Gastrocnemius medialis (tissue), 4 donors: ENCODE data around the gene SLC2A4RG. TPM values are rescaled to one million over a fixed set of nuclear protein-coding genes. Genes with fewer than 3 reads are reported as not detected.

Experiments used
- ATAC-seq, 2 donors: fragments of 150-250 bp; one replicate each; pipeline ENCODE4 v1.9.1; 2016
- DNase-seq, 2 donors: peaks; one replicate each; pipeline ENCODE4 v3.0.0-alpha.2; 2019
- H3K27ac ChIP-seq, 4 donors: fragments of 200-600 bp; sonication (generic); 1 replicate in 1 of 4; 2 replicates in 3 of 4; pipeline ENCODE4 v1.5.1; 2016 to 2018; ENCODE audit warnings: mild to moderate bottlenecking in 2 of 4, moderate library complexity in 1 of 4
- H3K27me3 ChIP-seq, 3 donors: fragments of 200-600 bp; sonication (generic) in 2 of 3; 1 replicate in 1 of 3; 2 replicates in 2 of 3; pipeline versions ENCODE4 v1.5.1 to v1.6.0; 2016 to 2019; ENCODE audit warnings: mild to moderate bottlenecking in 1 of 3, moderate library complexity in 1 of 3
- H3K36me3 ChIP-seq, 2 donors: fragments of 200-600 bp; sonication (generic) in 1 of 2; one replicate each; pipeline ENCODE4 v1.5.1; 2017 to 2018
- H3K4me1 ChIP-seq, 2 donors: fragments of 200-600 bp; sonication (generic) in 1 of 2; one replicate each; pipeline ENCODE4 v1.5.1; 2016 to 2017; ENCODE audit warnings: mild to moderate bottlenecking in 2 of 2
- H3K4me3 ChIP-seq, 4 donors: fragments of 200-600 bp; sonication (generic) in 3 of 4; 1 replicate in 1 of 4; 2 replicates in 3 of 4; pipeline ENCODE4 v1.5.1; 2016 to 2019; ENCODE audit warnings: mild to moderate bottlenecking in 2 of 4
- H3K9me3 ChIP-seq, 3 donors: fragments of 200-600 bp; sonication (generic) in 2 of 3; 1 replicate in 1 of 3; 2 replicates in 2 of 3; pipeline ENCODE4 v1.5.1; 2016 to 2019
- POLR2A ChIP-seq, 2 donors: fragments of 450-650 bp; IDR thresholded peaks; one replicate each; pipeline ENCODE4 v1.6.1; 2017; ENCODE audit warnings: antibody characterized with exemption in 2 of 2, mild to moderate bottlenecking in 2 of 2, moderate library complexity in 2 of 2
- in situ Hi-C, 4 donors: fragments of 200-750 bp; cut with MboI; loops; one replicate each; pipeline versions ENCODE4 v1.15.0 to v1.8.0; 2017; ENCODE audit warnings: low sequenced_read_pairs in 4 of 4
- intact Hi-C: fragments of 100-400 bp; cut with DNase I; formaldehyde crosslinking; loops from one replicate; pipeline ENCODE4 v1.15.1; 2023; ENCODE audit warnings: low total_unique reads
- total RNA-seq, 4 donors: library from RNA; depleted of rRNA; stranded (reverse); fragments of >200 nt; gene quantifications; one replicate each; pipeline versions ENCODE4 v1.1.0 to v1.2.3, GENCODE V29; 2016
- TF ChIP-seq, protein P1 (sequence below), 5 experiments: fragments of 450-650 bp in 3 of 5; fragments of 200-600 bp in 2 of 5; sonication (generic) in 2 of 5; IDR thresholded peaks in 4 of 5; conservative IDR thresholded peaks in 1 of 5; 1 replicate in 4 of 5; 2 replicates in 1 of 5; pipeline ENCODE4 v1.5.1; 2016 to 2019; ENCODE audit warnings: antibody characterized with exemption in 5 of 5, mild to moderate bottlenecking in 3 of 5, moderate library complexity in 3 of 5

The SLC2A4RG gene
- total RNA-seq, 4 donors from 2014 or later = 26.0 to 58.7 (median 39.1) TPM

DNA sequence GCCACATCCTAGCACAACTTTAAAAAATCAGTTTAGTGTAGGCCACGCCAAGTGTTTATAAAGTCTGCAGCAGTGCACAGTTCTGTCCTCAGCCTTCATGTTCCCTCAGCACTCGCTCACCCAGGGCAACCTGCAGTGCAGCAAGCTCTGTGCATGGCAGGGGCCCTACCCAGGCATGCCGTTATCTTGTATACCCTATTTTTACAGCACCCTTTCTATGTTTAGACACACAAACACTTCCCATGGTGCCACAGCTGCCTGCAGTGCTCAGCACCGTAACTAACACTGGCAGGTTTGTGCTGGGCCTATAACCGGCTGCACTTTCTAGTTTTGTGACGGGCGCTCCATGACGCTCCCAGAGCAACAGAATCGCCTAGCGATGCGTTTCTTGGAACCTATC, 47.7 kb downstream of the SLC2A4RG start:
- ATAC-seq (no peak), DNase-seq (no peak)
- TF ChIP-seq, protein P1, sequence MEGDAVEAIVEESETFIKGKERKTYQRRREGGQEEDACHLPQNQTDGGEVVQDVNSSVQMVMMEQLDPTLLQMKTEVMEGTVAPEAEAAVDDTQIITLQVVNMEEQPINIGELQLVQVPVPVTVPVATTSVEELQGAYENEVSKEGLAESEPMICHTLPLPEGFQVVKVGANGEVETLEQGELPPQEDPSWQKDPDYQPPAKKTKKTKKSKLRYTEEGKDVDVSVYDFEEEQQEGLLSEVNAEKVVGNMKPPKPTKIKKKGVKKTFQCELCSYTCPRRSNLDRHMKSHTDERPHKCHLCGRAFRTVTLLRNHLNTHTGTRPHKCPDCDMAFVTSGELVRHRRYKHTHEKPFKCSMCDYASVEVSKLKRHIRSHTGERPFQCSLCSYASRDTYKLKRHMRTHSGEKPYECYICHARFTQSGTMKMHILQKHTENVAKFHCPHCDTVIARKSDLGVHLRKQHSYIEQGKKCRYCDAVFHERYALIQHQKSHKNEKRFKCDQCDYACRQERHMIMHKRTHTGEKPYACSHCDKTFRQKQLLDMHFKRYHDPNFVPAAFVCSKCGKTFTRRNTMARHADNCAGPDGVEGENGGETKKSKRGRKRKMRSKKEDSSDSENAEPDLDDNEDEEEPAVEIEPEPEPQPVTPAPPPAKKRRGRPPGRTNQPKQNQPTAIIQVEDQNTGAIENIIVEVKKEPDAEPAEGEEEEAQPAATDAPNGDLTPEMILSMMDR (IDR thresholded peaks at IDR 0.05 in 4 of 5, conservative IDR thresholded peaks at IDR 0.05 in 1 of 5) = no peak
- TF ChIP-seq POLR2A (IDR thresholded peaks at IDR 0.05) = no peak
- no peak overlapping the region for H3K4me3 ChIP-seq
- no peaks in the 10 kb centered on the region for H3K9me3 ChIP-seq
- in situ Hi-C loops = loop anchor here in 2 of 4 donors (10.0 kb wide), 2 partner anchors 77 to 187 kb away; partner anchors contain the start of genes ABHD16B (in 1 of the 2), SAMD10 (in 1 of the 2) and TPD52L2 (in 1 of the 2)
- peak overlapping the region in 1 of 4 donors; percentile 36 for H3K27ac ChIP-seq
- no peaks in the 10 kb centered on the region for H3K27me3 ChIP-seq
- intact Hi-C loops = loop anchor here (2.0 kb wide), 1 partner anchor 77 kb away; the partner anchor contains the start of gene TPD52L2
- peaks cover 0 to 7% of the 10 kb centered on the region in 2 donors for H3K4me1 ChIP-seq
- peaks cover 0 to 13% of the 10 kb centered on the region in 2 donors for H3K36me3 ChIP-seq

DNA sequence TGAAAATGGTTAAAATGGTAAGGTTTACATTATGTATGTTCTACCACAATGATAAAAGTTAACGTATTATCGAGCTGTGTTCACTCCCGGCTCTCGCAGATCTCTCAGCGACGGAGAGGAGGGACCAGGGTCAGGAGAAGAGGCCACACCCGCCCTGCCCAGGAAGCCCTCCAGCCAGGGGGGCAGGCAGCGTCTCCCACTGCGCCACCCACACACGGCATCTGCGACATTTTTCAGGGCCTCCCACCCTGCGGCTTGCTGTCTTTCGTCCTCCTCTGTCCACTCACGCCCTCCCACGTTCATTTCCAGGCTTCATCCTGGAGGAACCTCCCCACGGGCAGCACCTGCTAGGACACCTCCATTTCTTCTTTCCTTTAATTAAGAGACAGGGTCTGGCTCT, 48.2 kb downstream of the SLC2A4RG start:
- Histone ChIP-seq H3K27me3 (no peaks in the 10 kb centered on the region), H3K4me3 (no peak overlapping the region), H3K27ac (peak overlapping the region in 3 of 4 donors; percentile 6 to 36 (median 10)), H3K4me1 (peaks cover 0 to 7% of the 10 kb centered on the region in 2 donors), H3K36me3 (peaks cover 0 to 13% of the 10 kb centered on the region in 2 donors), H3K9me3 (no peaks in the 10 kb centered on the region)
- intact Hi-C loops (loop anchor here (2.0 kb wide), 1 partner anchor 77 kb away; the partner anchor contains the start of gene TPD52L2), in situ Hi-C loops (loop anchor here in 2 of 4 donors (10.0 kb wide), 2 partner anchors 77 to 187 kb away; partner anchors contain the start of genes ABHD16B (in 1 of the 2), SAMD10 (in 1 of the 2) and TPD52L2 (in 1 of the 2))
- TF ChIP-seq, protein P1 (IDR thresholded peaks at IDR 0.05 in 4 of 5, conservative IDR thresholded peaks at IDR 0.05 in 1 of 5) = no peak
- no peak for TF ChIP-seq POLR2A (IDR thresholded peaks at IDR 0.05)
- DNase-seq (no peak), ATAC-seq (no peak)

GRCh38 chr20:63789836-63790571, 50.4 kb downstream of the SLC2A4RG start:
- DNase-seq (no peak), ATAC-seq (no peak)
- no peaks in the 10 kb centered on the region for H3K27me3 ChIP-seq
- no peaks in the 10 kb centered on the region for H3K9me3 ChIP-seq
- no peak overlapping the region for H3K4me3 ChIP-seq
- in situ Hi-C loops = loop anchor here in 2 of 4 donors (10.0 kb wide), 2 partner anchors 75 to 185 kb away; partner anchors contain the start of genes ABHD16B (in 1 of the 2), SAMD10 (in 1 of the 2) and TPD52L2 (in 1 of the 2)
- no peak for TF ChIP-seq POLR2A (IDR thresholded peaks at IDR 0.05)
- TF ChIP-seq, protein P1 (IDR thresholded peaks at IDR 0.05 in 4 of 5, conservative IDR thresholded peaks at IDR 0.05 in 1 of 5) = no peak
- peak overlapping the region in 3 of 4 donors; percentile 21 to 34 (median 33) for H3K27ac ChIP-seq
- peaks cover 0 to 7% of the 10 kb centered on the region in 2 donors for H3K4me1 ChIP-seq
- intact Hi-C loops = no loop called here
- H3K36me3 ChIP-seq = peaks cover 0 to 13% of the 10 kb centered on the region in 2 donors

GRCh38 chr20:63790572-63791168, 51.1 kb downstream of the SLC2A4RG start:
- H3K4me1 ChIP-seq = peaks cover 0 to 7% of the 10 kb centered on the region in 2 donors
- no peak for ATAC-seq
- no peaks in the 10 kb centered on the region for H3K27me3 ChIP-seq
- H3K36me3 ChIP-seq = peaks cover 0 to 13% of the 10 kb centered on the region in 2 donors
- in situ Hi-C loops = no loop called here
- TF ChIP-seq, protein P1 (IDR thresholded peaks at IDR 0.05 in 4 of 5, conservative IDR thresholded peaks at IDR 0.05 in 1 of 5) = no peak
- TF ChIP-seq POLR2A (IDR thresholded peaks at IDR 0.05) = no peak
- no peaks in the 10 kb centered on the region for H3K9me3 ChIP-seq
- DNase-seq = no peak
- no peak overlapping the region for H3K4me3 ChIP-seq
- peak overlapping the region in 1 of 4 donors; percentile 33 for H3K27ac ChIP-seq
- intact Hi-C loops = no loop called here
